Measurements from ENCODE around the gene PROM2. TPM values are rescaled to one million over a fixed set of nuclear protein-coding genes. Genes with fewer than 3 reads are reported as not detected.

The PROM2 gene
- total and polyA plus RNA-seq, 2 donors from 2014 or later = 55.6 to 65.6 TPM

GRCh38 chr2:95320986-95321767 is 46.9 kb downstream of the PROM2 start:
- no peak for TF ChIP-seq CTCF (IDR thresholded peaks at IDR 0.05; ENCODE audit: borderline replicate concordance, extremely low read depth, insufficient read depth)
- peak in 1 of 5 donors; percentile 46 for DNase-seq
- Histone ChIP-seq H3K9ac (ENCODE audit: low read length in 3 of 3) (no peak overlapping the region), H3K4me1 (ENCODE audit: control insufficient read depth in 2 of 3, insufficient read depth in 2 of 3, low read depth in 1 of 3, low read length in 3 of 3) (peaks cover 0 to 5% (median 0%) of the 10 kb centered on the region in 3 donors), H3K27me3 (ENCODE audit: control insufficient read depth, insufficient read depth, low read length) (no peaks in the 10 kb centered on the region), H3K9me3 (ENCODE audit: control insufficient read depth in 2 of 3, insufficient read depth in 1 of 3, low read length in 3 of 3) (no peaks in the 10 kb centered on the region), H3K36me3 (ENCODE audit: control insufficient read depth in 2 of 3, insufficient read depth in 3 of 3, low read length in 3 of 3) (no peaks in the 10 kb centered on the region), H3K27ac (ENCODE audit: low read depth in 2 of 2, low read length in 2 of 2) (no peak overlapping the region), H3K4me3 (ENCODE audit: low read length in 3 of 3) (no peak overlapping the region)
- no peak for FAIRE-seq
- intact Hi-C loops (cut with DNase I) = no loop called here

- no peaks in the 10 kb centered on the region for H3K9me3 ChIP-seq (ENCODE audit: control insufficient read depth in 2 of 3, insufficient read depth in 1 of 3, low read length in 3 of 3)
- no peaks in the 10 kb centered on the region for H3K36me3 ChIP-seq (ENCODE audit: control insufficient read depth in 2 of 3, insufficient read depth in 3 of 3, low read length in 3 of 3)
- H3K9ac ChIP-seq (ENCODE audit: low read length in 3 of 3) = no peak overlapping the region
- DNase-seq (peak in 2 of 5 donors; percentile 61 to 63), FAIRE-seq (no peak)
- H3K4me1 ChIP-seq (ENCODE audit: control insufficient read depth in 2 of 3, insufficient read depth in 2 of 3, low read depth in 1 of 3, low read length in 3 of 3) = no peaks in the 10 kb centered on the region
- H3K4me3 ChIP-seq (ENCODE audit: low read length in 3 of 3) = no peak overlapping the region
- peak; percentile 52 for TF ChIP-seq CTCF (IDR thresholded peaks at IDR 0.05; ENCODE audit: borderline replicate concordance, extremely low read depth, insufficient read depth)
- intact Hi-C loops (cut with DNase I) = no loop called here
- no peaks in the 10 kb centered on the region for H3K27me3 ChIP-seq (ENCODE audit: control insufficient read depth, insufficient read depth, low read length)
- H3K27ac ChIP-seq (ENCODE audit: low read depth in 2 of 2, low read length in 2 of 2) = no peak overlapping the region
Measured at GRCh38 chr2:95323347-95324155, 49.3 kb downstream of the PROM2 start.

GRCh38 chr2:95325026-95325425 is 50.8 kb downstream of the PROM2 start:
- no peaks in the 10 kb centered on the region for H3K9me3 ChIP-seq (ENCODE audit: control insufficient read depth in 2 of 3, insufficient read depth in 1 of 3, low read length in 3 of 3)
- TF ChIP-seq CTCF (IDR thresholded peaks at IDR 0.05; ENCODE audit: borderline replicate concordance, extremely low read depth, insufficient read depth) = no peak
- no peak overlapping the region for H3K27ac ChIP-seq (ENCODE audit: low read depth in 2 of 2, low read length in 2 of 2)
- DNase-seq (peak in 1 of 5 donors; percentile 55), FAIRE-seq (no peak)
- H3K36me3 ChIP-seq (ENCODE audit: control insufficient read depth in 2 of 3, insufficient read depth in 3 of 3, low read length in 3 of 3) = no peaks in the 10 kb centered on the region
- no peaks in the 10 kb centered on the region for H3K27me3 ChIP-seq (ENCODE audit: control insufficient read depth, insufficient read depth, low read length)
- no peaks in the 10 kb centered on the region for H3K4me1 ChIP-seq (ENCODE audit: control insufficient read depth in 2 of 3, insufficient read depth in 2 of 3, low read depth in 1 of 3, low read length in 3 of 3)
- intact Hi-C loops (cut with DNase I) = no loop called here
- no peak overlapping the region for H3K9ac ChIP-seq (ENCODE audit: low read length in 3 of 3)
- H3K4me3 ChIP-seq (ENCODE audit: low read length in 3 of 3) = no peak overlapping the region
